Endothelial cell of umbilical vein (primary cell): ENCODE data around the gene FADS2. TPM values are rescaled to one million over a fixed set of nuclear protein-coding genes. Genes with fewer than 3 reads are reported as not detected.

Experiments used
- BruUV-seq: library from RNA; stranded (reverse); fragments of 400-500 nt; replicated peaks from 2 replicates; lab custom pipeline; 2021; lab: Mats Ljungman, UMichigan
- CTCF ChIA-PET: fragments of 300-600, 350-600 bp; sonication (Branson Sonifier 250); formaldehyde crosslinking; loops from one replicate; lab custom pipeline; 2021; ENCODE audit warnings: antibody characterized with exemption, inconsistent platforms; lab: Charles Lee
- POLR2A ChIA-PET: fragments of 300-600, 350-600 bp; sonication (Branson Sonifier 250); formaldehyde crosslinking; loops from one replicate; lab custom pipeline; 2021; ENCODE audit warnings: antibody characterized with exemption, inconsistent platforms; lab: Charles Lee
- DNase-seq: peaks from one replicate; pipeline ENCODE4 v3.0.0-alpha.2; 2011; ENCODE audit warnings: low read depth, low spot score
- FAIRE-seq: peaks from 2 replicates; lab custom pipeline; 2011; peaks lifted over from hg19 to GRCh38; lab: Jason Lieb, UNC
- H2AFZ ChIP-seq: 2 replicates; pipeline ENCODE4 v1.6.0; 2012; ENCODE audit warnings: low read depth, low read length, control low read depth, inconsistent platforms
- H3K27ac ChIP-seq: 2 replicates; pipeline ENCODE4 v1.5.1; 2011; ENCODE audit warnings: low read depth, mild to moderate bottlenecking, control low read depth, low read length, moderate library complexity; ENCODE audit not compliant: insufficient read depth
- H3K27me3 ChIP-seq, 2 experiments: 2 replicates each; pipeline versions ENCODE4 v1.6.0 to v1.6.1; 2011; ENCODE audit warnings: low read length in 2 of 2, mixed read lengths in 1 of 2; ENCODE audit not compliant: control insufficient read depth in 2 of 2, insufficient read depth in 2 of 2
- H3K36me3 ChIP-seq, 2 experiments: 2 replicates in 1 of 2; 3 replicates in 1 of 2; pipeline ENCODE4 v1.5.1; 2011; ENCODE audit warnings: low read length in 2 of 2, mild to moderate bottlenecking in 1 of 2, moderate library complexity in 1 of 2; ENCODE audit not compliant: control insufficient read depth in 2 of 2, insufficient read depth in 2 of 2; ENCODE audit errors: extremely low read depth in 1 of 2
- H3K4me1 ChIP-seq: 3 replicates; pipeline ENCODE4 v1.5.1; 2011; ENCODE audit warnings: mild to moderate bottlenecking, low read length; ENCODE audit not compliant: control insufficient read depth, insufficient read depth; ENCODE audit errors: extremely low read depth
- H3K4me2 ChIP-seq: 2 replicates; pipeline ENCODE4 v1.6.1; 2011; ENCODE audit warnings: low read length, control low read depth, mixed read lengths; ENCODE audit not compliant: insufficient read depth
- H3K4me3 ChIP-seq, 3 experiments: fragments of 200-600 bp in 1 of 3; sonication (generic), shearing (Covaris generic) in 1 of 3; replicated peaks in 1 of 3; 2 replicates each; pipeline ENCODE4 v1.5.1; 2011 to 2016; ENCODE audit warnings: control low read depth in 3 of 3, low read length in 3 of 3, mild to moderate bottlenecking in 2 of 3, inconsistent platforms in 1 of 3, low read depth in 1 of 3, moderate library complexity in 1 of 3; ENCODE audit not compliant: insufficient read depth in 1 of 3
- H3K79me2 ChIP-seq: 2 replicates; pipeline ENCODE4 v1.6.0; 2012; ENCODE audit warnings: low read length, inconsistent platforms; ENCODE audit not compliant: control insufficient read depth, insufficient read depth
- H3K9ac ChIP-seq: replicated peaks from 2 replicates; pipeline ENCODE3; 2011; ENCODE audit warnings: low read length, control low read depth; ENCODE audit not compliant: insufficient read depth; ENCODE audit errors: extremely low read depth
- H3K9me1 ChIP-seq: replicated peaks from 3 replicates; pipeline ENCODE4 v1.6.0; 2011; ENCODE audit warnings: mild to moderate bottlenecking, low read length; ENCODE audit not compliant: control insufficient read depth, insufficient read depth; ENCODE audit errors: extremely low read depth
- H3K9me3 ChIP-seq: replicated peaks from 2 replicates; pipeline ENCODE4 v1.5.1; 2012; ENCODE audit warnings: low read length, inconsistent platforms; ENCODE audit not compliant: control insufficient read depth, insufficient read depth
- H4K20me1 ChIP-seq: replicated peaks from 2 replicates; pipeline ENCODE3; 2011; ENCODE audit warnings: mild to moderate bottlenecking, low read length; ENCODE audit not compliant: control insufficient read depth, insufficient read depth; ENCODE audit errors: extremely low read depth
- EZH2 ChIP-seq: IDR thresholded peaks from 2 replicates; pipeline ENCODE4 v1.6.1; 2012; ENCODE audit warnings: borderline replicate concordance, low read depth, mild to moderate bottlenecking, moderate library complexity, low read length, inconsistent platforms; ENCODE audit not compliant: severe bottlenecking
- FOS ChIP-seq: IDR thresholded peaks from 2 replicates; pipeline ENCODE4 v1.6.1; 2011; ENCODE audit warnings: mild to moderate bottlenecking, low read length, moderate library complexity, borderline replicate concordance; ENCODE audit not compliant: insufficient read depth
- GATA2 ChIP-seq: IDR thresholded peaks from 2 replicates; pipeline ENCODE4 v1.7.0; 2011; ENCODE audit warnings: low read depth, mild to moderate bottlenecking, moderate library complexity, mixed read lengths, low read length; ENCODE audit not compliant: insufficient read length, insufficient read depth
- JUN ChIP-seq: IDR thresholded peaks from 2 replicates; pipeline ENCODE4 v1.6.1; 2011; ENCODE audit warnings: borderline replicate concordance, low read depth; ENCODE audit not compliant: insufficient read length, insufficient read depth
- MYC ChIP-seq: IDR thresholded peaks from one replicate; pipeline ENCODE4 v1.6.1; 2011; ENCODE audit warnings: mild to moderate bottlenecking, low read depth, low read length
- POLR2A ChIP-seq: IDR thresholded peaks from 2 replicates; pipeline ENCODE4 v1.6.1; 2012; ENCODE audit warnings: low read depth, mild to moderate bottlenecking, control low read depth, low read length
- POLR2AphosphoS5 ChIP-seq: IDR thresholded peaks from 2 replicates; pipeline ENCODE4 v1.6.1; 2012; ENCODE audit warnings: low read depth, mild to moderate bottlenecking, control low read depth, low read length, moderate library complexity; ENCODE audit not compliant: insufficient read depth
- dilution Hi-C: fragments of 300-500 bp; cut with MboI; formaldehyde crosslinking; loops from one replicate; pipeline ENCODE4 v1.15.0; 2019; ENCODE audit warnings: low sequenced_read_pairs; ENCODE audit not compliant: extremely low pct_ligation_motif_present
- intact Hi-C: fragments of 100-400 bp; cut with micrococcal nuclease; formaldehyde crosslinking; loops from one replicate; pipeline ENCODE4 v1.10.0; 2022
- polyA plus RNA-seq, 4 experiments: library from polyadenylated mRNA; depleted of rRNA in 3 of 4; stranded (reverse) in 3 of 4; unstranded in 1 of 4; fragments of >200 nt; gene quantifications; 2 replicates each; pipeline versions ENCODE4 v1.2.1 to v1.2.3, GENCODE V29; 2011 to 2012; ENCODE audit warnings: missing spikeins in 1 of 4
- total RNA-seq: library from RNA; stranded (reverse); gene quantifications from 2 replicates; pipeline ENCODE4 v1.2.3, GENCODE V29; 2021
- TF ChIP-seq, protein P1 (sequence below): IDR thresholded peaks from 2 replicates; pipeline ENCODE4 v1.6.1; 2011; ENCODE audit not compliant: insufficient read depth, insufficient read length
- TF ChIP-seq, protein P2 (sequence below), 2 donors: IDR thresholded peaks; 1 replicate in 1 of 2; 2 replicates in 1 of 2; pipeline ENCODE4 v1.5.1; 2011; ENCODE audit warnings: low read length in 2 of 2, mild to moderate bottlenecking in 2 of 2, moderate library complexity in 2 of 2, control low read depth in 1 of 2, inconsistent platforms in 1 of 2, low read depth in 1 of 2; ENCODE audit not compliant: insufficient read depth in 1 of 2; ENCODE audit errors: extremely low read depth in 1 of 2

The FADS2 gene
- total and polyA plus RNA-seq, 2 donors (not counting 3 experiments of a cell fraction or from before 2014, with no cell fraction given) = 668 to 898 TPM

DNA sequence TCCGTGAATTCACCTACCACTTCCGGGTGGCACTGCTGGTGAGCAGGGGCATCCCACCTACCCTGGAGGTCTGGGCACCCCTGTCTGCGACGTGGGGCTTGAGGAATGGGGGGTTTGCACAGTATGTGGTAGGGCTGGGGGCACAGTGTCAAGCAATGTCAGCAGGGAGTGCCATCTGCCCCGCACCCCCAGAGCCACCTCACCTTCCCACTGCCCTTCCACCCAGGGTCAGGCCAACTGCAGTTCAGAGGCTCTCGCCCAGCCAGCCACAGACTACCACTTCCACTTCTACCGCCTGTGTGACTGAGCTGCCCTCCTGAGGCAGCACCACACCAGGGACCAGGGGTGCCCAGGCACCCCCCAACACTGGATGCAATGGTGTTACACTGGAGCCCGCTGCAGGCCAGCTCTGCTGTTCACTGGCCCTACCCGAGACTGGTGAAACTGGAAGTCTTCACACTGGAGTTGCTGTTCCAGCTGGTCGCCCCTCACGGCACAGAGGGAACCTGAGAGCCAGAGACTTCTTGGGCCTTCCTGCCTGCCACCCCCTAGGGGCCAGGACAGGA lies 42.2 kb upstream of the FADS2 start:
- Histone ChIP-seq H3K27me3 (no peaks in the 10 kb centered on the region), H3K4me3 (no peak overlapping the region), H3K9me3 (no peaks in the 10 kb centered on the region), H4K20me1 (no peaks in the 10 kb centered on the region), H3K79me2 (peaks cover 1% of the 10 kb centered on the region), H3K9me1 (no peaks in the 10 kb centered on the region), H3K4me2 (no peak overlapping the region), H3K4me1 (no peaks in the 10 kb centered on the region), H2AFZ (no peak overlapping the region), H3K27ac (no peak overlapping the region), H3K9ac (no peak overlapping the region), H3K36me3 (peaks cover 4 to 48% of the 10 kb centered on the region in 2 experiments)
- BruUV-seq = no TSS peak
- intact Hi-C loops (no loop called here), dilution Hi-C loops (no loop called here)
- CTCF ChIA-PET = interaction anchor here (2.1 kb wide), 1 partner anchor 38 kb away, joined by 7 read pairs; no protein-coding TSS in a partner anchor
- POLR2A ChIA-PET = no interaction called here
- DNase-seq = no peak
- TF ChIP-seq, protein P1, sequence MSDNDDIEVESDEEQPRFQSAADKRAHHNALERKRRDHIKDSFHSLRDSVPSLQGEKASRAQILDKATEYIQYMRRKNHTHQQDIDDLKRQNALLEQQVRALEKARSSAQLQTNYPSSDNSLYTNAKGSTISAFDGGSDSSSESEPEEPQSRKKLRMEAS = no peak
- TF ChIP-seq JUN = no peak
- TF ChIP-seq GATA2 = no peak
- no peak for TF ChIP-seq MYC
- TF ChIP-seq FOS = no peak
- TF ChIP-seq, protein P2, sequence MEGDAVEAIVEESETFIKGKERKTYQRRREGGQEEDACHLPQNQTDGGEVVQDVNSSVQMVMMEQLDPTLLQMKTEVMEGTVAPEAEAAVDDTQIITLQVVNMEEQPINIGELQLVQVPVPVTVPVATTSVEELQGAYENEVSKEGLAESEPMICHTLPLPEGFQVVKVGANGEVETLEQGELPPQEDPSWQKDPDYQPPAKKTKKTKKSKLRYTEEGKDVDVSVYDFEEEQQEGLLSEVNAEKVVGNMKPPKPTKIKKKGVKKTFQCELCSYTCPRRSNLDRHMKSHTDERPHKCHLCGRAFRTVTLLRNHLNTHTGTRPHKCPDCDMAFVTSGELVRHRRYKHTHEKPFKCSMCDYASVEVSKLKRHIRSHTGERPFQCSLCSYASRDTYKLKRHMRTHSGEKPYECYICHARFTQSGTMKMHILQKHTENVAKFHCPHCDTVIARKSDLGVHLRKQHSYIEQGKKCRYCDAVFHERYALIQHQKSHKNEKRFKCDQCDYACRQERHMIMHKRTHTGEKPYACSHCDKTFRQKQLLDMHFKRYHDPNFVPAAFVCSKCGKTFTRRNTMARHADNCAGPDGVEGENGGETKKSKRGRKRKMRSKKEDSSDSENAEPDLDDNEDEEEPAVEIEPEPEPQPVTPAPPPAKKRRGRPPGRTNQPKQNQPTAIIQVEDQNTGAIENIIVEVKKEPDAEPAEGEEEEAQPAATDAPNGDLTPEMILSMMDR (IDR thresholded peaks at IDR 0.05; ENCODE audit: extremely low read depth in 1 of 2, insufficient read depth in 1 of 2, low read depth in 1 of 2, low read length in 2 of 2) = no peak
- TF ChIP-seq POLR2A = no peak
- no peak for TF ChIP-seq EZH2
- no peak for TF ChIP-seq POLR2AphosphoS5
- FAIRE-seq = no peak
